Epithelial cell of proximal tubule (primary cell): ENCODE measurements around the gene MOCOS. TPM values are rescaled to one million over a fixed set of nuclear protein-coding genes. Genes with fewer than 3 reads are reported as not detected.

Source experiments
- DNase-seq: peaks from one replicate; pipeline ENCODE4 v3.0.0-alpha.2; 2011; ENCODE audit warnings: low read depth
- H3K4me3 ChIP-seq: 2 replicates; pipeline ENCODE4 v1.5.1; 2011; ENCODE audit warnings: low read depth, mild to moderate bottlenecking, low read length
- CTCF ChIP-seq: conservative IDR thresholded peaks from 2 replicates; pipeline ENCODE4 v1.5.1; 2012; ENCODE audit warnings: low read depth, mild to moderate bottlenecking, low read length
- total RNA-seq: library from RNA; depleted of rRNA; stranded (reverse); fragments of >200 nt; gene quantifications from 2 replicates; pipeline ENCODE4 v1.2.3, GENCODE V29; 2015

The MOCOS gene
- total RNA-seq, 1 donor from 2014 or later, result 5.7 TPM

DNA sequence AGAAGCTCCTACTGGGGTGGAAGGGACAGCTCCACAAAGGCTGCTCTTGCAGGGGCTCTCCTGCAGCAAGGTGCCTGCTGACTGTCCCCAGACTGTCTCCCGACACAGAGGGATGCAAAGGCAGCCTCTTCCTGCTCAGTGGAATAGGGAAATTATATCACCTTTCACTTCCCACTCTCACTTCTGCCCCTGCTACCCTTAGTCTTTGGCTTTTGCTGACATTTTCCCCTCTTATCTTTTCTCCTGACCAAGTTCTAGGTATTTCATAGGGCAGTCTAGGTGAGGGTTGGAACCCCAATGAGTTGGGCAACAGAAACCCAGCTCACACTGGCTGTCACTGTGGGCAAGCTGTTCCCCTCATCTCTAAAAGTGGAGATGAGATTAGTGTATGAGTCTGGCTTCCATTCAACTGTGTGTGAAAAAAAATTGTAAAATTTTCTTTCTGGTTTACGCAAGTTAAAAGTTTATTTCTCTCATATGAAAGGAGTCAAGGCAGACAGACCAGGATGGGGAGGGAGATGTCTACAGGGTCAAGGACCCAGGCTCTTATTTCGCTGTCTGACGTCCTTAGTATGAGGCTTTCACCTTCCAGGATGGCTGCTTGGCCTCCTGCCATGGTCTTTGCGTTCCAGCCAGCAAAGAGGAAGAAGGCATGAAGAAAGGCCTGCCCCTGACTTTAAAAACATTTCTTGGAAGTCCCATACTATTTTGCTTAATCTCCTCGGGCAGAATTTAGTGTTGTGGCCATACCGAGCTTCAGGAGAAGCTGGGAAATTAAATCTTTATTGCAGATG lies 7.5 kb upstream of the MOCOS start:
- H3K4me3 ChIP-seq, result no peak overlapping the region
- peak; percentile 18 for DNase-seq
- no peak for TF ChIP-seq CTCF

GRCh38 chr18:36181441-36181840 lies 5.9 kb upstream of the MOCOS start:
- no peak overlapping the region for H3K4me3 ChIP-seq
- TF ChIP-seq CTCF, result no peak

GRCh38 chr18:36181898-36182506 lies 5.3 kb upstream of the MOCOS start:
- DNase-seq, result no peak
- no peak for TF ChIP-seq CTCF
- H3K4me3 ChIP-seq, result no peak overlapping the region

More at GRCh38 chr18:36181441-36181840, 5.9 kb upstream of the MOCOS start:
- DNase-seq, result no peak

DNA sequence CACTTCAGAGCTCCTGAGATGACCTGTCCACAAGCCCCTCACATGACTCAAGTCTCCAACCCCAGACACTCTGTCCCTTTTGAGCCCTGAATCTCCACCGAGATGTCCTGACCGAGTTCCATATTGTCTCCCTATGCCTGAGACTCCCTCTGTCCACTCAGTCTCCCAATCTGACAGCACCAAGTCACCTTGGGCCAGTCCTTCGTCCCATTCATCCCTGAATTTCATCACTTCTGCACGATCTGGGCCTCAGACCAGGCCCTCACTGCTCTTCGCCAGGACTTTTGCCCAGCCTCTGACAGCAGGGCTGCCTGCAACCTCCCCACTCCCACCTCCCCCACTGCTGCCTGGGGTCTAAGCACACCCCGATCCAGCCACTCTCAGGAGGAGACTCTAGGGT lies 4.3 kb upstream of the MOCOS start:
- TF ChIP-seq CTCF, result no peak

GRCh38 chr18:36183987-36184386 lies 3.3 kb upstream of the MOCOS start:
- no peak overlapping the region for H3K4me3 ChIP-seq
- no peak for TF ChIP-seq CTCF
- DNase-seq, result no peak

More for the DNA sequence above, 4.3 kb upstream of the MOCOS start:
- no peak overlapping the region for H3K4me3 ChIP-seq
- no peak for DNase-seq

GRCh38 chr18:36185157-36185556 lies 2.1 kb upstream of the MOCOS start:
- no peak overlapping the region for H3K4me3 ChIP-seq
- DNase-seq, result no peak

More at GRCh38 chr18:36185157-36185556, 2.1 kb upstream of the MOCOS start:
- no peak for TF ChIP-seq CTCF
